BLaER1 treated with 17β-estradiol and CSF1 and Interleukin-3, amounts not matched to agents 10 nM and 100 nM (cell line): ENCODE measurements around the gene ATF6B.

ENCODE experiments used
- H3K27ac ChIP-seq, 11 experiments: shearing (Covaris generic); formaldehyde crosslinking; 2 replicates each; pipeline ENCODE4 v1.8.1; 2022
- H3K27me3 ChIP-seq, 11 experiments: shearing (Covaris generic); formaldehyde crosslinking; 2 replicates each; pipeline ENCODE4 v1.8.1; 2022
- H3K36me3 ChIP-seq, 11 experiments: shearing (Covaris generic); formaldehyde crosslinking; 2 replicates each; pipeline ENCODE4 v1.8.1; 2022
- H3K4me1 ChIP-seq, 10 experiments: shearing (Covaris generic); formaldehyde crosslinking; 2 replicates each; pipeline ENCODE4 v1.8.1; 2022
- H3K4me2 ChIP-seq, 11 experiments: shearing (Covaris generic); formaldehyde crosslinking; 2 replicates each; pipeline ENCODE4 v1.8.1; 2022
- H3K4me3 ChIP-seq, 10 experiments: shearing (Covaris generic); formaldehyde crosslinking; 2 replicates each; pipeline ENCODE4 v1.8.1; 2022
- H3K9ac ChIP-seq, 11 experiments: shearing (Covaris generic); formaldehyde crosslinking; 2 replicates each; pipeline ENCODE4 v1.8.1; 2022
- H3K9me3 ChIP-seq, 11 experiments: shearing (Covaris generic); formaldehyde crosslinking; replicated peaks in 1 of 11; 2 replicates each; pipeline ENCODE4 v1.8.1; 2022
- H4K20me1 ChIP-seq, 11 experiments: shearing (Covaris generic); formaldehyde crosslinking; 2 replicates each; pipeline ENCODE4 v1.8.1; 2022
- Cebpa-rat ChIP-seq, 11 experiments: shearing (Covaris generic); IDR thresholded peaks; 2 replicates each; pipeline ENCODE4 v1.8.1; 2022

Gene ATF6B

DNA sequence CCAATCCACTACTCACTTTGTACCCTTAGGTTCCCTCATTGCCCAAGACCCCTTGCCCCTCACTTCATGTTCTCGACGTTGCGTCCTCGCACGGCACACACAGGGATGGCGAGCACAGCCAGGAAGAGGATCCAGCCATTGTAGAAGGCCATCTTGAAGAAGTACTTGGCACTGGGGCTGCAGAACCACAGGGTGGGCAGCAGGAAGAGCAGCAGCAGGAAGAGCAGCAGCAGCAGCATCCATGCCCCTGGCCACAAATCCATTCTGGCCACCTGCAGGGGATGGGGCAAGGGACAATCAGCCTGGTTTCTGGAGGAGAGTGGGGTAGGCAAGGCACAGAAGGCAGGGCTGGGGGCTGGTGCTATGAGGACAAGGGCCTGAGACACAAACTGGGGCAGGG lies 43.2 kb upstream of the ATF6B start:
- no peak for TF ChIP-seq Cebpa-rat (IDR thresholded peaks at IDR 0.05)
- Histone ChIP-seq H3K4me2 (no peak overlapping the region), H3K4me3 (no peak overlapping the region), H3K36me3 (peaks cover 48 to 56% (median 52%) of the 10 kb centered on the region in 11 experiments), H3K9ac (no peak overlapping the region), H3K27ac (no peak overlapping the region), H3K4me1 (peaks cover 34 to 50% (median 40%) of the 10 kb centered on the region in 10 experiments), H3K9me3 (no peaks in the 10 kb centered on the region), H3K27me3 (no peaks in the 10 kb centered on the region), H4K20me1 (peaks cover 0 to 25% (median 0%) of the 10 kb centered on the region in 11 experiments; a peak in 2 of 22 replicates)

- no peaks in the 10 kb centered on the region for H3K27me3 ChIP-seq
- no peaks in the 10 kb centered on the region for H3K9me3 ChIP-seq
- no peak overlapping the region for H3K27ac ChIP-seq
- no peak for TF ChIP-seq Cebpa-rat (IDR thresholded peaks at IDR 0.05)
- H3K4me1 ChIP-seq = peaks cover 29 to 45% (median 37%) of the 10 kb centered on the region in 10 experiments
- H3K4me2 ChIP-seq = no peak overlapping the region; a peak in 1 of 22 replicates
- H3K36me3 ChIP-seq = peaks cover 49 to 65% (median 58%) of the 10 kb centered on the region in 11 experiments
- H3K4me3 ChIP-seq = no peak overlapping the region
- no peak overlapping the region for H3K9ac ChIP-seq
- H4K20me1 ChIP-seq = peaks cover 0 to 29% (median 0%) of the 10 kb centered on the region in 11 experiments; a peak in 2 of 22 replicates
These were observed 42.2 kb upstream of the ATF6B start for GRCh38 chr6:32170294-32170693.

DNA sequence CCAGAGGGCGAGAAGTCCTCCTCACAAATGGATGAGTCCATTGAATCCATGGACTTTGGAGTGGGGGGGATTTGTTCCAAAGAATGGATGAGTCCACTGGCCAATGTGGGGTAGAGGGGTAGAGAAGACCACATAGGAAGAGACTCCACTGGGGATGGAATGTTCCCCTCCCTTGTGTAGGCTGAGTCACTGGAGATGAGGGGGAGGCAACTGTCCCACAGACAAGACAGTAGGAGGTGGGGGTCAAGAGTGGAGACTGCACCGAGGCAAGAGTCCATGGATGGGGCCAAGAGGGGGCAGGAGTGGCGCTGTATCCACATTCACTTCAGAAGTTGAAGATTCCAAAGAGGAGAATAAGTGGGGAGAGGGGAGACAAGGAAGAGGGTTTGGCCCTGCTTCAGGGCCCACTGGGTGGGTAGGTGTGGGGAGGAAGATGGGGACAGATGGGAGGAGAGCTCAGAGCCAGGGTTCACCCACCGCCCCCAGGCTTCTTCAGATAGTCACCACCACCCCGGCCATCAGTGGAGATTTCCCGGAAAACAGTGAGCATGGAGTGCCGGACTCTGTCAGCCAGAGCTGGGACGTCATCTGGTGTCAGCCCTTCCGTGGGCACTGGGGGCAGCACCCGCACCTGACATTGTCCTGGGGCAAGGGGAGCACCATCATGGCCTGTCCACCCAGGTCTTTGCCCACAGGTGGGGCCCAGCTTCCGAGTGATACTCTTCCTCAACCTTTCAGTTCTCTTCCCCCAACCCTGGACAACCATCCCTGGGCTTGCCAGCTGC lies 41.0 kb upstream of the ATF6B start:
- H3K9ac ChIP-seq = no peak overlapping the region
- H3K4me1 ChIP-seq = peaks cover 16 to 32% (median 24%) of the 10 kb centered on the region in 10 experiments
- TF ChIP-seq Cebpa-rat (IDR thresholded peaks at IDR 0.05) = no peak
- peaks cover 0 to 29% (median 0%) of the 10 kb centered on the region in 11 experiments; a peak in 2 of 22 replicates for H4K20me1 ChIP-seq
- peaks cover 49 to 73% (median 61%) of the 10 kb centered on the region in 11 experiments for H3K36me3 ChIP-seq
- H3K4me2 ChIP-seq = no peak overlapping the region; a peak in 1 of 22 replicates
- no peaks in the 10 kb centered on the region for H3K27me3 ChIP-seq
- H3K4me3 ChIP-seq = no peak overlapping the region
- no peak overlapping the region for H3K27ac ChIP-seq
- no peaks in the 10 kb centered on the region for H3K9me3 ChIP-seq

DNA sequence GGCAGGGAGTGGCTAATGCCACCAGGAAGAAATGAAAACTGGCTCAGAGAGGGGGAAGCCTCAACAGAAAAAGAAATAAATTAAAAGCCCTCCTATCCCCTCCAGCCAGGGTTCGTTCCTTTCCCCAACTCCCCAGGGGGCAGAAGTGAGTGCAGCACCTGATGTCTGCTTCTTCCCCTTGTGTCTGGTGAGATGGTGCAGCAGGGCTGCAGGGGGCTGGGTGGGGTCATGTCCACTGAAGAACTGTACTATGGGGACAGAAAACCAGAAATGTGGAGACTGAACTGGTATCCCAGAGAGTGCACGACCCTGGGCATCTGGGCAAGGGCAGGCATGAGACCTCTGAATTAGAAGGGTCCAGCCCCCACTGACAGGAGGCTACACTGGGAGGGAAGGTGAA lies 40.3 kb upstream of the ATF6B start:
- Histone ChIP-seq H3K27me3 (no peaks in the 10 kb centered on the region), H3K9ac (peak overlapping the region in 2 of 11 experiments; percentile 17 to 39; a peak in 2 of 22 replicates), H3K36me3 (peaks cover 53 to 79% (median 61%) of the 10 kb centered on the region in 11 experiments), H3K9me3 (no peaks in the 10 kb centered on the region), H3K4me2 (peak overlapping the region in 3 of 11 experiments; percentile 6 to 41 (median 21); a peak in 3 of 22 replicates), H3K4me1 (peaks cover 10 to 26% (median 18%) of the 10 kb centered on the region in 10 experiments), H4K20me1 (peaks cover 0 to 29% (median 0%) of the 10 kb centered on the region in 11 experiments; a peak in 2 of 22 replicates), H3K27ac (no peak overlapping the region), H3K4me3 (no peak overlapping the region)
- no peak for TF ChIP-seq Cebpa-rat (IDR thresholded peaks at IDR 0.05)

- Histone ChIP-seq H3K9ac (peak overlapping the region in 2 of 11 experiments; percentile 17 to 39; a peak in 2 of 22 replicates), H3K4me1 (peaks cover 5 to 20% (median 12%) of the 10 kb centered on the region in 10 experiments; a peak in 19 of 20 replicates), H3K36me3 (peaks cover 54 to 85% (median 66%) of the 10 kb centered on the region in 11 experiments), H3K27me3 (no peaks in the 10 kb centered on the region), H3K4me2 (peak overlapping the region in 3 of 11 experiments; percentile 6 to 41 (median 21); a peak in 2 of 22 replicates), H3K4me3 (no peak overlapping the region), H3K27ac (no peak overlapping the region; a peak in 1 of 22 replicates), H3K9me3 (no peaks in the 10 kb centered on the region), H4K20me1 (peaks cover 0 to 29% (median 0%) of the 10 kb centered on the region in 11 experiments; a peak in 2 of 22 replicates)
- no peak for TF ChIP-seq Cebpa-rat (IDR thresholded peaks at IDR 0.05)
These were observed 39.8 kb upstream of the ATF6B start for GRCh38 chr6:32167761-32168262.

GRCh38 chr6:32167154-32167760 lies 39.2 kb upstream of the ATF6B start:
- H3K27me3 ChIP-seq = no peaks in the 10 kb centered on the region
- no peak overlapping the region for H3K27ac ChIP-seq
- H3K4me3 ChIP-seq = no peak overlapping the region
- no peak overlapping the region for H3K9ac ChIP-seq
- H3K4me1 ChIP-seq = peaks cover 0 to 16% (median 9%) of the 10 kb centered on the region in 10 experiments; a peak in 13 of 20 replicates
- no peak overlapping the region for H3K4me2 ChIP-seq
- no peak for TF ChIP-seq Cebpa-rat (IDR thresholded peaks at IDR 0.05)
- H3K9me3 ChIP-seq = no peaks in the 10 kb centered on the region
- H3K36me3 ChIP-seq = peaks cover 55 to 90% (median 72%) of the 10 kb centered on the region in 11 experiments
- H4K20me1 ChIP-seq = peaks cover 0 to 29% (median 0%) of the 10 kb centered on the region in 11 experiments; a peak in 1 of 22 replicates

GRCh38 chr6:32166411-32167061 lies 38.5 kb upstream of the ATF6B start:
- H3K36me3 ChIP-seq = peaks cover 55 to 92% (median 76%) of the 10 kb centered on the region in 11 experiments
- peaks cover 0 to 16% (median 8%) of the 10 kb centered on the region in 10 experiments; a peak in 9 of 20 replicates for H3K4me1 ChIP-seq
- H3K27ac ChIP-seq = no peak overlapping the region
- no peak overlapping the region for H3K4me2 ChIP-seq
- H3K27me3 ChIP-seq = no peaks in the 10 kb centered on the region
- H3K9me3 ChIP-seq = no peaks in the 10 kb centered on the region
- peaks cover 0 to 29% (median 0%) of the 10 kb centered on the region in 11 experiments; a peak in 1 of 22 replicates for H4K20me1 ChIP-seq
- H3K9ac ChIP-seq = no peak overlapping the region
- H3K4me3 ChIP-seq = no peak overlapping the region
- no peak for TF ChIP-seq Cebpa-rat (IDR thresholded peaks at IDR 0.05)

GRCh38 chr6:32164295-32164694 lies 36.2 kb upstream of the ATF6B start, which contains the start of gene EGFL8:
Gene EGFL8 (plus strand): TSS chr6:32164595. CDS start chr6:32166166, 1,571 bp downstream.
- Histone ChIP-seq H3K4me3 (no peak within 1 kb of the TSS), H3K27ac (no peak within 1 kb of the TSS), H3K36me3 (peaks cover 33 to 76% (median 56%) of the 10 kb centered on the region in 11 experiments), H3K4me1 (peaks cover 0 to 12% (median 7%) of the 10 kb centered on the region in 10 experiments; a peak in 7 of 20 replicates), H3K9ac (0 out of 22 replicates have a peak within 1 kb of the TSS, but pooled peaks of 1 of the 11 experiments have one; percentile 5), H3K9me3 (no peaks in the 10 kb centered on the region), H4K20me1 (peaks cover 0 to 29% (median 0%) of the 10 kb centered on the region in 11 experiments; a peak in 1 of 22 replicates), H3K4me2 (no peak within 1 kb of the TSS), H3K27me3 (no peaks in the 10 kb centered on the region)
- TF ChIP-seq Cebpa-rat (IDR thresholded peaks at IDR 0.05) = no peak
